ENCODE data around the gene TAS2R4.
A peak's percentile ranks its signal among the peaks of the same experiment; 100 is the strongest.
"Not testable (repeated sequence)": the region's sequence is repeated elsewhere in the genome, so short reads cannot be mapped to it uniquely, and the experiment has no call there.

The TAS2R4 gene

GRCh38 chr7:141785706-141786552 lies 9.5 kb downstream of the TAS2R4 start:
- no peak overlapping the region for H3K4me3 ChIP-seq (ENCODE audit: low read length)
- DNase-seq (ENCODE audit: low read depth), result peak; percentile 53
- TF ChIP-seq, protein P1, sequence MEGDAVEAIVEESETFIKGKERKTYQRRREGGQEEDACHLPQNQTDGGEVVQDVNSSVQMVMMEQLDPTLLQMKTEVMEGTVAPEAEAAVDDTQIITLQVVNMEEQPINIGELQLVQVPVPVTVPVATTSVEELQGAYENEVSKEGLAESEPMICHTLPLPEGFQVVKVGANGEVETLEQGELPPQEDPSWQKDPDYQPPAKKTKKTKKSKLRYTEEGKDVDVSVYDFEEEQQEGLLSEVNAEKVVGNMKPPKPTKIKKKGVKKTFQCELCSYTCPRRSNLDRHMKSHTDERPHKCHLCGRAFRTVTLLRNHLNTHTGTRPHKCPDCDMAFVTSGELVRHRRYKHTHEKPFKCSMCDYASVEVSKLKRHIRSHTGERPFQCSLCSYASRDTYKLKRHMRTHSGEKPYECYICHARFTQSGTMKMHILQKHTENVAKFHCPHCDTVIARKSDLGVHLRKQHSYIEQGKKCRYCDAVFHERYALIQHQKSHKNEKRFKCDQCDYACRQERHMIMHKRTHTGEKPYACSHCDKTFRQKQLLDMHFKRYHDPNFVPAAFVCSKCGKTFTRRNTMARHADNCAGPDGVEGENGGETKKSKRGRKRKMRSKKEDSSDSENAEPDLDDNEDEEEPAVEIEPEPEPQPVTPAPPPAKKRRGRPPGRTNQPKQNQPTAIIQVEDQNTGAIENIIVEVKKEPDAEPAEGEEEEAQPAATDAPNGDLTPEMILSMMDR (conservative IDR thresholded peaks at IDR 0.05; ENCODE audit: low read length), result peak; percentile 86

DNA sequence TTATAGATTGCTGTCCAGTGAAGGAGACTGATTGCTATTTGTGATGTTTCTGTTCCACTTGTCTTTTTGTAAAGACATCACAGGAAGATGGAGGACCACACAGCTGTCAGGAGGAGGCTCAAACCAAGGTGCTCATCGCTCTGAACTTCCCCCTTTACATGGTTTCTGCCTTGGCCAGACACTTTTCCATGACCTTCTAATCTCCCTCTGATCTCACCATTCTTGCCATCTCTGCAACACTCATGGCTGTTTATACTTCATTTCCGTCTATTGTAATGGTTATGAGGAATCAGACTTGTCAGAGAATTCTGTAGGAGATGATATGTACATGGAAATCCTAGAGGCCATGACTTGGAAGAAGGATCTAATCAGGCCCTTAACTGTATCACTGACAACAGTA lies 11.8 kb downstream of the TAS2R4 start:
- no peak overlapping the region for H3K4me3 ChIP-seq (ENCODE audit: low read length)
- TF ChIP-seq, protein P1 (conservative IDR thresholded peaks at IDR 0.05; ENCODE audit: low read length), result no peak
- DNase-seq (ENCODE audit: low read depth), result no peak

DNA sequence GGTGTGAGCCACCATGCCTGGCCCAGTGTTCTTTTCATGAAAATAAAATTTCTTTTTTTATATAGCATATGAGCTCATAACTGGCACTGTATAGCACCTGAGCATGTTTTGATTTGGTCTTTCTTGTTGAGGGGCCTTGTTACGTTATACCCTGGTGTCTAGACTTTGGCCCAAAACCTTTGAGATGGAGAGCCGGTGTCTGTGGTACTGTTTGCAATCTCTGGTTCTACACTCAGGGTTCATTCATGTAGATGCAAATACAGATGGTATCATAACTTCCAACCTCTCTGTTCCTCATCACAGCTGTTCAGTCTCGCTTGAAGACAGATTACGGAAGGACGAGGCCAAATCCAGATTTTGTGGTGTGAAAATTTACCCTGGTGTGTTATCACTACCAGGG lies 13.4 kb downstream of the TAS2R4 start, which contains the start of gene TAS2R5:
TAS2R5 (plus strand) TSS at position 301 of the 400 bp plus-strand sequence. CDS start 145 bp downstream, outside the sequence.
- TF ChIP-seq, protein P1 (conservative IDR thresholded peaks at IDR 0.05; ENCODE audit: low read length), result no peak
- DNase-seq (ENCODE audit: low read depth), result no peak
- no peak within 1 kb of the TSS for H3K4me3 ChIP-seq (ENCODE audit: low read length)

DNA sequence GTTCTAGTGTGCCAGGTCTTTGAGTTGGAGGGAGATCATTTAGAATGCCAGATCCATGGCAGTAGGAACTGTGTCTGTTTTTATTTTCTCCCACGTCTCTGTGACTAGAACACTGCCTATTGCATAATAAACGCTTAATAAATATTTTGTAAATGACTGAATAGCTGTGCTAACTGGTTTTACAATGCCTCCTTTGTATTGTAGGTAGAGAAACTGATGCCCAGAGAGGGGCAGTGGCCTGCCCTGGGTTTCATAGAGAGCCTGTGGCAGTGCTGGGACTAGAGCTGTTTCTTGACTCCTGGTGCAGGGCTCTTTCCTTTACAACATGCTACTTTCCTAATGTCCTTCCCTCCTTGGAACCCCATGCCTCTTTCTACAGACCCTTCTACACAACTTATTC lies 16.1 kb downstream of the TAS2R4 start:
- TF ChIP-seq, protein P1 (conservative IDR thresholded peaks at IDR 0.05; ENCODE audit: low read length), result no peak
- no peak overlapping the region for H3K4me3 ChIP-seq (ENCODE audit: low read length)
- DNase-seq (ENCODE audit: low read depth), result peak; percentile 0

- DNase-seq (ENCODE audit: low read depth), result no peak
- TF ChIP-seq, protein P1 (conservative IDR thresholded peaks at IDR 0.05; ENCODE audit: low read length), result no peak
- H3K4me3 ChIP-seq (ENCODE audit: low read length), result no peak overlapping the region
Observed at GRCh38 chr7:141820067-141820466, 43.6 kb downstream of the TAS2R4 start.

- not testable (repeated sequence) for H3K4me3 ChIP-seq (ENCODE audit: low read length); DNase-seq (ENCODE audit: low read depth)
Observed at GRCh38 chr7:141822432-141822831, 46.0 kb downstream of the TAS2R4 start.
